NCI-H128 (cell line): ENCODE measurements around the gene ZC3H18.

Experiments used
- DNase-seq: peaks from one replicate; lab custom pipeline; 2025; ENCODE audit not compliant: unreplicated experiment; lab: John Stamatoyannopoulos, UW

ZC3H18 gene

DNA sequence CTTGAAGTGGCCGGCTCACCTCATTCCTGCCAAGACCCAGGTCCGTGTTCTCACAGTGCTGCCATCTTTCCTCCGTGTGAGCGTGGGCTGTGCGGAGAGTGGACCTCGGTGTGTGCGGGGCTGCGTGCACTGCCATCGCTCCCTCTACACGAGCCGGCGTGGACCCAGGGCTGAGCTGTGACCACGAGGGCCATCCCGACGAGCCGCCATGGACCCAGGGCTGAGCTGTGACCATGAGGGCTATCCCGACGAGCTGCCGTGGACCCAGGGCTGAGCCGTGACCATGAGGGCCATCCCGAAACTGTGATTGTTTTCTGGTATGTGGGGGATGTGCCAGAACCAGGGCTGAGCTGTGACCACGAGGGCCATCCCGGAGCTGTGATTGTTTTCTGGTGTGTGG lies 101.6 kb downstream of the ZC3H18 start:
- no peak for DNase-seq

DNA sequence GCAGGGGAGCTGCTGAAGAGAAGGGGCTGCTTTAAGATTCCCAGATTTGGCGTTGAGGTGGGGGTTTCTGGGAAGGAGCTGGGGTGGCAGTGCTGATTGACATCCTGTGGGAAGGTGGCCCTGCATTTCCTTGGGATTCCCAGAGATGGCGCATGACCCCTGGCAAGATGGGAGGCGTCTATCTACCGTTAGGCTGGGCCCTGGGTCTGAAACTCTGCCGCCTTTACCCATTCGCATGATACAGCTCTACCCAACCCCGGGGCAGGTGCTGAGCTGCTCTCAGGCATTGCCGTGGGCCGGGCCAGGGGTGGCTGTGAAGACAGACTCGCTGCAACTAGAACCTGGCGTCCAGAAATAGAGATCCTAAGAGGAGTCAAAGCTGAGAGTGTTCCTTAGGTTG lies 102.6 kb downstream of the ZC3H18 start:
- no peak for DNase-seq

DNA sequence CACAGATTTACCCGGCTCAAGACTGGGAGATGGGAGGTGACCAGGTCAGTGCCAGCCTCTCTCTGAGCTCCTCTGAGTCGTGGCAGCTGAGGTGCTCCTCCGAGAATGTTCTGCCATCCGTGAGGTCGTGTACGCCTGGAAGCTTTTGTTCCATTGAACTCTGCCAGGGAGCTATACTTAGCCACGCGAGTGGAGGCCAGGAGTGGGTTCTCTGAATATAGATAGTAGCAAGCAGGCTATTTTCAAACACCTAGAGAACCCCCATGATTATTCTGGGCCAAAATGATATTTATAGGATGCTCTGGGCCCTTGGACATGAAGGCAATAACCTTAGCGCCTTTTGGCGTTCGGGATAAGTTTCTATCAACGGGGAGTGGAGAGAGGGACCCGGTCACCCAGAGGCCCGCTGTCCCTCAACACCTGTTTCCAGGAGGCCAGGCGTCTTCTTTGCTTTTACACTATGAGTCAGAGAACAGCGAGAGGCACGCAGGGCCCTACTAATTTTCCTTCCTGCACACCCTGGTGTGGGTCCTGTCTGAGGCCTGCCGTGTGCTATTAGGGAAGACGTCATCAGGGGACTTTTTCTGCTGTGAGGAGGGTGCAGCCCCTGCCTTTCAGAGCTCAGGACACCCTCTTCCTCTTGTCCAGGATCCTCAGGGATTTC lies 103.6 kb downstream of the ZC3H18 start:
- DNase-seq: no peak

DNA sequence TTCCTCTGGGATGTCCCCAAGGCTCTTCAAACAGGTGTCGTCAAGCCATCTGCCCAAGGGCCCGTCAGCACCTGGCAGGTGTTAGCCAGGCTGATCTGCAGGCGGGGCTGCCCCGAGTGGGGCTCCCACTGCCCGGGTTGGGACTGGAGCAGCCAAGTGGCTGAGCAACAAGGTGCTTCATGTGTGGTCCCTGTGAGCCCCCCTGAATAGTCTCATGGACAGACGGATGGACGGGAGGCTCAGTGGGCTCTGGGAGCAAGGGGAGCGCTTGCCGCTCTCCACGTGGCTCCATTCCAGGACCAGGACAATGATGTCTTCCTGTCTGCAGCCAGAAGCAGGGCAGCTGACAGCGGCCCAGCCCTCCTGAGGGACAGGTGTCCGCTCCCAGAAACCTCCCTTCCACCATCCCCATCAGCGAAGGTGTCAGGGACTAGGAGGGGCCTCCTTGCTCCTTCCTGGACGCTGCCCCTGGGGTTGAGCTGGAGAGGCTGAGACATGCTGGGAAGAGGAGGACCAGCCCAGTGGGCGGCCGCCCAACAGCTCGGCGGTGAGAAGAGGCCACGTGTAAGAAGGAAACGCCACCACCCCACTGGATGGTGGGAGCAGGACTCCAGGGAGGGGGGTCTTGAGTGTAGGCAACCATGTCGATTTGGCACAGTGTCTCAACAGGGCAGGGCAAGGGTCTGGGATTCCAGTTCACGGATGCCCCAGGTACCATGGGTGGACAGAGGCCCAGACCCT lies 106.5 kb downstream of the ZC3H18 start:
- no peak for DNase-seq

DNA sequence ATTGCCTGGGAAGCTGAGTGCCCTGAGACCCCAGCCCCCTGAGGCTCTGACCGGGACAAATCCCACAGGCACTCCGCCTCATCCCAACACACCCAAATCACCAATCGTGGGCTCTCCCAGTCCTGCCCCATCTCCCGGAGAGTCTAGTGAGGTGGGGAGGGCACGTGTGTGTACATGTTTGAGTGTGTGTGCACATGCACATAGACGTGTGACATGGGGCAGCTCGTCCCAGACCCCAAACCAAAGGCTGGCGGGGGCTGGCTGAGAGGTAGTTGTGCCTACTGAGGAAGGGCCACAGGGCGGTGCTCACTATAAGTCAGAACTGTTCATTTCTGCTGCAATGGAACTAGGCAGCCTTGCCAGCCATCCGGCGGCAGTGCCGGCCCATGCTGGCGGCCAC lies 107.5 kb downstream of the ZC3H18 start:
- no peak for DNase-seq

DNA sequence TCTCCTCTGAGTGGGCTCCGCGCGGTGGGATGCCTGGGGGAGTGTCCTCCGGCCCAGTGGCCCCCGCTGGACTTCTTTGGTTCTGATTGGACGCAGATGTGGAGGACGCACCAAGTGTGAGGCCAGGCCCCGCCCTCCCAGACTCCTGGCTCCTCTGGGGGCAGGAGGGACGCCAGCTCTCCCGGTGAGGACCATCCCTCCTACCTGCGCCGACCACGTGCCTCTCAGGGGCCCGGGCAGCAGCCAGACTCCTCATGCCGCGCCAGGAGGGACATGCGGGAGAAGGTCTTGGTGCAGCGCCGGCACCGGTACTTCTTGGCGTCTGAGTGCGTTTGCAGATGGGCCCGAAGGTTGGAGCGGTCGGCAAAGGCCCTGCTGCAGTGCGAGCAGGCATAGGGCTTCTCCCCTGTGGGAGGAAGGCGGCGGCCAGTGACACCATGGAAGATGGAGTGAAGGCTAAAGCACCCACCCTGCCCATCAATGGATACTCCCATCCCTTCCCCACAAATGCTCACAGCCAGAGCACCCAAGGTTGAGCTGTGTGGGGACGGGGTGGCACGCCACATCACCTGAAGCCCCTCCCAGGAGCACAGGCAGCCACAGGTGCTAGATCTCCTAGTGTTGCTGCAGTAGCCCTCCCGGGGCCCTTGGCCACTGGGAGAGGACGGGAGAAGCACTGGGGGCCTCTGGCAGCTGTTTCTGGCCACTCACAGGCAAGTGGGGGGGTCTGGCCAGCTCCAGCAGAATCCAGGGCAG lies 108.2 kb downstream of the ZC3H18 start:
- no peak for DNase-seq

DNA sequence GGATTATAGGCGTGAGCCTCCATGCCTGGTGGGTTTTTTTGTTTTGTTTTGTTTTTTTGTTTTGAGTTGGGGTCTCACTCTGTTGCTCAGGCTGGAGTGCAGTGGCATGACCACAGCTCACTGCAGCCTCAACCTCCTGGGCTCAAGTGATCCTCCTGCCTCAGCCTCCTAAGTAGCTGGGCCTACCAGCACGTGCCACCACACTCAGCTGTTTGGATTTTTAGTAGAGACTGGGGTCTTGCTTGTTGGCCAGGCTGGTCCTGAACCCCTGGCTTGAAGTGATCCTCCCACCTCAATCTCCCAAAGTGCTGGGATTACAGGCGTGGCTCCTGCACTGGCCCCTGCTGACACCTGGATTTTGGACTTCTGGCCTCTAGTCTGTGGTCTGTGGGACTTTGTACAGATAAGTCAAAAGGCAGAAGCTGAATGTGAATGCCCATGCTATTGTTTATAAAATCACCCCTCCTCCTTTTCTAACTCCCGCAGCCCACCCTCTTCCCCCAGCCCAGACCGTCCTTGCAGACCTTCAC lies 110.4 kb downstream of the ZC3H18 start:
- DNase-seq: no peak

DNA sequence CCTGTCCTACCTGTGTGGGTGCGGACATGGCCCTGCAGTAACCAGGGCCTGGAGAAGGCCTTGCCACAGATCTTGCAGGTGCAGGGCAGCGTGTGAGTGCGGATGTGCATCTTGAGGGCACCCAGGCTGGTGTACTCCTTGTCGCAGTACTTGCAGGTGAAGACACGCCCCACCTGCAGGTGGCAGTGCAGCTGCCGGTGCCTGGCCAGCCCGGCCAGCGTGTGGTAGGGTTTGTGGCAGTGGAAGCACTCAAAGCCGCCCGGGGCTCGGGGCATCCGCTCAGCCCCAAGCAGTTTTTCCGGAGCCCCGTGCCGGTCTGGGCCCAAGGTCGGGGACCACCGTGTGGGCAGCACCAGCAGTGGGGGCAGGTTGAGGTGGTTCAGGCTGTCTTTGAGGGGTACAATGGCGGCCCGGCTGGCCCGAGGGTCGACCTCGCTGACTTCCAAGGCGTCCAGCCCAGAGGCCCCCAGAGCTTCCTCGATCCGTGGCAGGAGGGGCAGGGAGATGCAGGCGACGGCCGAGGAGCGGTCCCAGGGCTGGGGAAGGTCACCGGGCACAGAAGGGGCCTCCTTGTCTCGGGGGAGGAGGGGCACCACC lies 111.0 kb downstream of the ZC3H18 start:
- no peak for DNase-seq
